CD4-positive, alpha-beta T cell treated with Interleukin-12 subunit alpha and Interleukin-12 subunit beta, for 1 hour (primary cell): Measurements from ENCODE around the gene APOL2.
"Not testable (repeated sequence)": the region's sequence is repeated elsewhere in the genome, so short reads cannot be mapped to it uniquely, and the experiment has no call there.

Source experiments
- DNase-seq: peaks from one replicate; pipeline ENCODE4 v3.0.0-alpha.2; 2020

Gene APOL2

GRCh38 chr22:36196254-36197064 is 42.9 kb downstream of the APOL2 start:
- no peak for DNase-seq

GRCh38 chr22:36194971-36195370 is 44.4 kb downstream of the APOL2 start:
- DNase-seq = peak; percentile 55

- no peak for DNase-seq
Observed at GRCh38 chr22:36194385-36194784, 44.9 kb downstream of the APOL2 start.

GRCh38 chr22:36193577-36193976 is 45.8 kb downstream of the APOL2 start:
- DNase-seq = no peak

GRCh38 chr22:36193171-36193570 is 46.2 kb downstream of the APOL2 start:
- no peak for DNase-seq

GRCh38 chr22:36192542-36192941 is 46.8 kb downstream of the APOL2 start:
- DNase-seq = no peak

GRCh38 chr22:36191106-36191836 is 48.1 kb downstream of the APOL2 start:
- DNase-seq = no peak

GRCh38 chr22:36187862-36188261 is 51.5 kb downstream of the APOL2 start:
- DNase-seq = not testable (repeated sequence)

GRCh38 chr22:36185828-36186624 is 53.3 kb downstream of the APOL2 start:
- DNase-seq = no peak

- no peak for DNase-seq
Observed at GRCh38 chr22:36184433-36185025, 54.8 kb downstream of the APOL2 start.

GRCh38 chr22:36183446-36183845 is 55.9 kb downstream of the APOL2 start:
- no peak for DNase-seq

GRCh38 chr22:36182857-36183256 is 56.5 kb downstream of the APOL2 start:
- no peak for DNase-seq

- DNase-seq = no peak
Observed at GRCh38 chr22:36182056-36182455, 57.3 kb downstream of the APOL2 start.

GRCh38 chr22:36180928-36181327 is 58.4 kb downstream of the APOL2 start:
- DNase-seq = no peak

GRCh38 chr22:36180038-36180880 is 59.1 kb downstream of the APOL2 start:
- DNase-seq = peak; percentile 85

- DNase-seq = no peak
Observed at GRCh38 chr22:36177160-36177559, 62.2 kb downstream of the APOL2 start.
